OCI-LY1 (cell line): Measurements from ENCODE around the gene SH3BGRL3.

ENCODE experiments used
- CTCF ChIP-seq: fragments of 200-600 bp; sonication (generic), shearing (Covaris generic); IDR thresholded peaks from 2 replicates; pipeline ENCODE4 v1.5.1; 2017; ENCODE audit warnings: mild to moderate bottlenecking, antibody characterized with exemption, low read length, moderate library complexity, mixed read lengths
- EZH2 ChIP-seq: fragments of 200-600 bp; sonication (generic), shearing (Covaris generic); IDR thresholded peaks from 2 replicates; pipeline ENCODE4 v1.8.0; 2017; ENCODE audit warnings: borderline replicate concordance, mixed run types, mild to moderate bottlenecking, antibody characterized with exemption, low read length, moderate library complexity, mixed read lengths

GRCh38 chr1:26290122-26290881, 10.4 kb downstream of the SH3BGRL3 start:
- no peak for TF ChIP-seq CTCF
- TF ChIP-seq EZH2: no peak
